ENCODE data around the gene MCM3AP. TPM values are rescaled to one million over a fixed set of nuclear protein-coding genes. Genes with fewer than 3 reads are reported as not detected.
A peak's percentile ranks its signal among the peaks of the same experiment; 100 is the strongest.

MCM3AP gene
- total and polyA plus RNA-seq, 9 of the 15 experiments (the other 6 are each of a cell fraction or from before 2014, with no cell fraction given): 6.5 to 179 (median 69.6) TPM

DNA sequence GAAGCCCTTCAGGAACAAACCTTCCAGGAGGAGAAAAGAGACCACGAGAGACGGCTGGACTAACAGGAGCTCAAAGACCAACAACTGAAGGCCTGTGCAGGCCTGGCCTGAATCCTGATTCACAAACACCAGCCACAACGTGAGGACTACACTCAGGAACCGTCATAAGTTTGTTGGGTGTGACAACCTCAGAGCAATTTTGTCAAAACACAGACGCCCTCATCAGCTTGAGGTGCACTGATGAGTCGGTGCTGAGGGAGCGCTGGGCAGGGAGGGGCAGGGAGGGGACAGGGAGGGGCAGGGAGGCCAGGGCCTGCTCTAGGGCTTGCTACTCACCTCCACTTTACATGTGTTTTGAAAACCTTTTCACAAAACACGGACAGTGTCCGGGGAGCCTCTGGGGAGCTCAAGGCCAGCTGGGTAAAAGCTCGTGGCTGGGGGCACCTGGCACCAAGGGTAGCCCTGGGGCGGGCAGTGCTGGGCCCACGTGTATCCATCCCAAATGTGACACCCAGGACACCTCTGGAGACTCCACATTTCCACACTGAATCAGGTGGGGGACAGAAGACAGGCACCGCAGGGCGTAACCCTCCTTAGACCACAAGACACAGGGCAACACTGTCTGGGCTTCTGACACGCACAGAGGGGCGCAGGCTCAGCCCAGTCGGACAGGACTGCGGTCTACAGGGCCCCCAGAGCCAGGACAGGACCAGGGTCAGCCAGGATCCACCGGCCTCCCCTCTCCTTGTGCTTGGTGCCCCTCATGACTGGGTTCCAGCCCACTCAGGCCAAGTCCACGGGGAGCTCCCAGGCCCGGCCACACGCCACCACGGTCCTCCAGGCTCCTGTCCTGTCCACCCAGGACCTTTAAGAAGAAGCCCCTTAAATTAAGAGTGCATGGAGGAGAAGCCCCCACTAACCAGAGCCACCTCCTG lies 73.4 kb downstream of the MCM3AP start:
- intact Hi-C loops (cut with micrococcal nuclease): loop anchor here (2.0 kb wide), 1 partner anchor 59 kb away; no protein-coding TSS in a partner anchor
- peak; percentile 68 for FAIRE-seq

GRCh38 chr21:46211376-46211775 lies 74.0 kb downstream of the MCM3AP start:
- H3K9me1 ChIP-seq (ENCODE audit: control insufficient read depth, insufficient read depth, low read length): no peaks in the 10 kb centered on the region
- intact Hi-C loops (cut with micrococcal nuclease): loop anchor here (2.0 kb wide), 1 partner anchor 59 kb away; no protein-coding TSS in a partner anchor
- H3K27me3 ChIP-seq (ENCODE audit: control insufficient read depth in 2 of 2, insufficient read depth in 2 of 2, low read length in 2 of 2): no peaks in the 10 kb centered on the region
- POLR2A ChIA-PET: no interaction called here
- peaks cover 0 to 32% of the 10 kb centered on the region in 2 experiments; a peak in 1 of 5 replicates for H3K4me1 ChIP-seq (replicated peaks in 1 of 2; ENCODE audit: control insufficient read depth in 2 of 2, insufficient read depth in 2 of 2, low read length in 2 of 2)
- no TSS peak for BruUV-seq (replicated peaks)
- no peak overlapping the region for H3K4me3 ChIP-seq
- no peak overlapping the region for H2AFZ ChIP-seq (ENCODE audit: low read depth, low read length)
- in situ Hi-C loops (cut with MboI): no loop called here
- 84% methylated on average over 7 of the region's 7 CpGs for WGBS (ENCODE audit: insufficient coverage, low coverage, missing lambda C conversion rate)
- H3K79me2 ChIP-seq (ENCODE audit: control insufficient read depth, insufficient read depth, low read length): no peaks in the 10 kb centered on the region
- peaks cover 93% of the 10 kb centered on the region; the same call in 2 of the 3 replicates for H3K36me3 ChIP-seq (ENCODE audit: control insufficient read depth, insufficient read depth, low read length)
- no peak overlapping the region for H3K9ac ChIP-seq (ENCODE audit: insufficient read depth in 1 of 2, low read depth in 2 of 2, low read length in 2 of 2)
- H3K4me2 ChIP-seq (ENCODE audit: insufficient read depth, low read length): no peak overlapping the region
- no peaks in the 10 kb centered on the region; the same call in 1 of the 2 replicates for H4K20me1 ChIP-seq (replicated peaks; ENCODE audit: control insufficient read depth, insufficient read depth, low read length)
- DNase-seq (ENCODE audit: extremely low read depth in 1 of 4, low spot score in 3 of 4) (no peak), FAIRE-seq (no peak), ATAC-seq (no peak)
- no peak overlapping the region for H3K27ac ChIP-seq (ENCODE audit: extremely low read depth, low read depth, low read length)
- H3K9me3 ChIP-seq (replicated peaks; ENCODE audit: control insufficient read depth, insufficient read depth, low read depth, low read length): no peaks in the 10 kb centered on the region
- CTCF ChIA-PET (ENCODE audit: low intra/inter-chr PET ratio): no interaction called here
- TF ChIP-seq ZNF274 (IDR thresholded peaks at IDR 0.05; ENCODE audit: borderline replicate concordance, low read depth, low read length): no peak
- TF ChIP-seq NONO (IDR thresholded peaks at IDR 0.05; ENCODE audit: low read depth in 2 of 2, low read length in 1 of 2): no peak
- TF ChIP-seq ZNF165 (CRISPR knock-in tag; IDR thresholded peaks at IDR 0.05; ENCODE audit: borderline replicate concordance): no peak
- no peak for TF ChIP-seq BRD9 (IDR thresholded peaks at IDR 0.05; ENCODE audit: low read depth, partially characterized antibody)
- no peak for TF ChIP-seq CBX1 (IDR thresholded peaks at IDR 0.05; ENCODE audit: low read depth)
- no peak for TF ChIP-seq GABPA (tag; conservative IDR thresholded peaks at IDR 0.05; ENCODE audit: low read depth)
- no peak for TF ChIP-seq USF2 (CRISPR knock-in tag; IDR thresholded peaks at IDR 0.05)
- no peak for TF ChIP-seq HMG20B (CRISPR knock-in tag; IDR thresholded peaks at IDR 0.05)
- no peak for TF ChIP-seq CLOCK (CRISPR knock-in tag; IDR thresholded peaks at IDR 0.05; ENCODE audit: borderline replicate concordance)

More for the DNA sequence above, 73.4 kb downstream of the MCM3AP start:
- DNase-seq (ENCODE audit: extremely low read depth in 1 of 4, low spot score in 3 of 4) (no peak), ATAC-seq (no peak)
- Histone ChIP-seq H3K4me3 (no peak overlapping the region), H3K9me1 (ENCODE audit: control insufficient read depth, insufficient read depth, low read length) (no peaks in the 10 kb centered on the region), H3K4me2 (ENCODE audit: insufficient read depth, low read length) (no peak overlapping the region), H4K20me1 (replicated peaks; ENCODE audit: control insufficient read depth, insufficient read depth, low read length) (no peaks in the 10 kb centered on the region; the same call in 1 of the 2 replicates), H3K9me3 (replicated peaks; ENCODE audit: control insufficient read depth, insufficient read depth, low read depth, low read length) (no peaks in the 10 kb centered on the region), H3K9ac (ENCODE audit: insufficient read depth in 1 of 2, low read depth in 2 of 2, low read length in 2 of 2) (peak overlapping the region in 1 of 2 experiments; percentile 70; a peak in 2 of 4 replicates), H3K27ac (ENCODE audit: extremely low read depth, low read depth, low read length) (no peak overlapping the region), H2AFZ (ENCODE audit: low read depth, low read length) (no peak overlapping the region), H3K4me1 (replicated peaks in 1 of 2; ENCODE audit: control insufficient read depth in 2 of 2, insufficient read depth in 2 of 2, low read length in 2 of 2) (peaks cover 0 to 32% of the 10 kb centered on the region in 2 experiments; a peak in 1 of 5 replicates), H3K27me3 (ENCODE audit: control insufficient read depth in 2 of 2, insufficient read depth in 2 of 2, low read length in 2 of 2) (no peaks in the 10 kb centered on the region), H3K79me2 (ENCODE audit: control insufficient read depth, insufficient read depth, low read length) (no peaks in the 10 kb centered on the region), H3K36me3 (ENCODE audit: control insufficient read depth, insufficient read depth, low read length) (peaks cover 89% of the 10 kb centered on the region; the same call in 2 of the 3 replicates)
- no peak for TF ChIP-seq ZKSCAN3 (CRISPR knock-in tag; IDR thresholded peaks at IDR 0.05)
- 0 out of 2 replicates have a peak, but pooled peaks have one; percentile 14 for TF ChIP-seq POLR2G (IDR thresholded peaks at IDR 0.05; ENCODE audit: low read depth, low read length)
- in situ Hi-C loops (cut with MboI): no loop called here
- WGBS (ENCODE audit: insufficient coverage, low coverage, missing lambda C conversion rate): 75% methylated on average over 22 of the region's 23 CpGs
- BruUV-seq (replicated peaks): no TSS peak
- ChIA-PET POLR2A (no interaction called here), CTCF (ENCODE audit: low intra/inter-chr PET ratio) (interaction anchor here (0.5 kb wide), 1 partner anchor 72 kb away, joined by 5 read pairs; no protein-coding TSS in a partner anchor)

Measured in K562 (cell line).